GM18951 (cell line): Measurements from ENCODE around the gene PARD3.

Source experiments
- POLR2A ChIP-seq: IDR thresholded peaks from 4 replicates; pipeline ENCODE4 v1.6.1; 2011; ENCODE audit warnings: mild to moderate bottlenecking; ENCODE audit not compliant: insufficient read length, insufficient read depth; ENCODE audit errors: extremely low read depth
- in situ Hi-C: fragments of 300-500 bp; cut with MboI; formaldehyde crosslinking; loops from one replicate; pipeline ENCODE4 v1.12.0; 2022; ENCODE audit warnings: low sequenced_read_pairs, mixed read lengths, inconsistent platforms; ENCODE audit not compliant: unreplicated experiment

The PARD3 gene

GRCh38 chr10:34581801-34582532, 233.1 kb downstream of the PARD3 start:
- in situ Hi-C loops: no loop called here
- TF ChIP-seq POLR2A: no peak

GRCh38 chr10:34580643-34581042, 234.5 kb downstream of the PARD3 start:
- in situ Hi-C loops: no loop called here
- no peak for TF ChIP-seq POLR2A

- TF ChIP-seq POLR2A: no peak
- in situ Hi-C loops: no loop called here
Measured at GRCh38 chr10:34580214-34580613, 234.9 kb downstream of the PARD3 start.

- in situ Hi-C loops: no loop called here
- TF ChIP-seq POLR2A: no peak
Measured at GRCh38 chr10:34578468-34578867, 236.6 kb downstream of the PARD3 start.

- in situ Hi-C loops: no loop called here
- no peak for TF ChIP-seq POLR2A
Measured at GRCh38 chr10:34576797-34577196, 238.3 kb downstream of the PARD3 start.

GRCh38 chr10:34575882-34576281, 239.2 kb downstream of the PARD3 start:
- no peak for TF ChIP-seq POLR2A
- in situ Hi-C loops: no loop called here

GRCh38 chr10:34574353-34574934, 240.7 kb downstream of the PARD3 start:
- no peak for TF ChIP-seq POLR2A

GRCh38 chr10:34570887-34571286, 244.2 kb downstream of the PARD3 start:
- TF ChIP-seq POLR2A: no peak
- in situ Hi-C loops: no loop called here

More at GRCh38 chr10:34574353-34574934, 240.7 kb downstream of the PARD3 start:
- in situ Hi-C loops: no loop called here

GRCh38 chr10:34567659-34568253, 247.3 kb downstream of the PARD3 start:
- in situ Hi-C loops: no loop called here
- TF ChIP-seq POLR2A: no peak

- in situ Hi-C loops: no loop called here
- TF ChIP-seq POLR2A: no peak
Measured at GRCh38 chr10:34565934-34566333, 249.2 kb downstream of the PARD3 start.

- in situ Hi-C loops: no loop called here
- no peak for TF ChIP-seq POLR2A
Measured at GRCh38 chr10:34558093-34558583, 257.0 kb downstream of the PARD3 start.

- no peak for TF ChIP-seq POLR2A
- in situ Hi-C loops: no loop called here
Measured at GRCh38 chr10:34557173-34557572, 257.9 kb downstream of the PARD3 start.

GRCh38 chr10:34555653-34556052, 259.4 kb downstream of the PARD3 start:
- in situ Hi-C loops: no loop called here
- no peak for TF ChIP-seq POLR2A

- in situ Hi-C loops: no loop called here
- TF ChIP-seq POLR2A: no peak
Measured at GRCh38 chr10:34553747-34554146, 261.3 kb downstream of the PARD3 start.
